ENCODE data around the gene AKT1.

AKT1 gene

DNA sequence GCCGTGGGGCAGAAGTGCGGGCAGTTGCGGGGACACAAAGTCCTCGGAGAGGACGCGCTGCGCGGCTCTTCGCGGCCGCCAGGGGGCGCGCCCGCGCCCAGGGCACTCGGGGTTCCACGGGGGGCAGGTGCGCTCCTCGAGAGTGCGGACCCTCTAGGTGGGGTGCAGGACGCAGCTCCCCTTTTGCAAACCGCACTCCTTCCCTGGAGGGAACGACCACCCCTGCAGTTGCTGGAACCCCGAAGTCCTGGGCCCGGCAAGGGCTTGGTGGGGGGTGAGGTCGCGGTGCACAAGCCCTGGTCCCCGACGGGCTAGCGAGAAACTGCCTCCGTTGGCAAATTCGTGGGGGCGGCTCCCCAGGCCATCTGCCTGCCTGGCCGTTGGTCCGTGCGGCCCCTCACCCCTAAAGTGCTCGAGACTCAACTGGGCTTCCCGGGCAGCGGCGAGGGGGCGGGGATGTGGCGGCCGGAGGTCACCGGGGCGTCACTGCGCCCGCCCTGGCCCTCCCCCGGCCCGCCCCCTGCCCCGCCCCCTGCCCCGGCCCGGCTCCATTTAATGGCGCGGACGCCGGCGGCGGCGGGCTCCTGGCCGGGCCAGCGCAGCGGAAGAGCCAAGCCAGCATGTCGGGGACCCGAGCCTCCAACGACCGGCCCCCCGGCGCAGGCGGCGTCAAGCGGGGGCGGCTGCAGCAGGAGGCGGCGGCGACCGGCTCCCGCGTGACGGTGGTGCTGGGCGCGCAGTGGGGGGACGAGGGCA lies 71.7 kb downstream of the AKT1 start, which contains the start of gene ADSS1:
Gene ADSS1, plus strand, starts transcription at position 579 of the 756 bp plus-strand sequence. Its CDS starts 42 bp downstream, at position 621.
- peak; percentile 69 for DNase-seq (ENCODE audit: low read depth, low spot score)

DNA sequence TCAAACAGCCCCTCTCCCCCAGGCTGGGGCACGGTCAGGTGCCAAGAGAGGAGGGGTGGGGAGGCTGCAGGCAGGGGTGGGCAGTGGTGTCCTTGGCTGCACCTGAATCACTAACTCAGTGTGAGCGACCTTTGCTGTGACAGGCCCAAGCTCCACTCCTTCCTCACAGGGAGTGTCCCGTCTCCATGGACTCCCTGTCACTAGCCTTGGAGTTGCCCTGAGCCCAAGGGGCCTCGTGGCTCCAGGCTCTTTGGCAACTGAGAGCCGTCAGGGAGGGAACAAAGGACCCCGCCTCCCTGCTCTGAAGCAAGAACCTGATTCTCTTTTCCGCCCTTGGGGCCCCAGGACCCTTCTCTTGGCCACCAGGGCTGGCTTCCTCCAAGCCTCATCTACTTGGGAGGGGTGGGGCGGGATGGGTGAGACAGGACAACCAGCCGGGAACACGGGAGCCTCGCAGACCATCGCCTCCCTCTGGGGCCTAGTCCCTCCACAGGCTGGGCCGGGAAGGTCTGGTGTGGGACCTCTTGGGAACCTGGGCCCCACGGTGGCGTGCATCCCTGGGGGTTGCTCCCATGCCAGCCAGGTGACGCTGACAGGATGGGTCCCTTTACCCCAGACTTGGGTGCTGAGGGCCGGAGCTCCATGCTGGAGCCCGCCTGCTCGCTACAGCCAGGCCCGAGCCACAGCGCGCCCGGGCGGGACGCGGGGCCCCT lies 72.5 kb downstream of the AKT1 start:
- DNase-seq (ENCODE audit: low read depth, low spot score) = peak; percentile 54

DNA sequence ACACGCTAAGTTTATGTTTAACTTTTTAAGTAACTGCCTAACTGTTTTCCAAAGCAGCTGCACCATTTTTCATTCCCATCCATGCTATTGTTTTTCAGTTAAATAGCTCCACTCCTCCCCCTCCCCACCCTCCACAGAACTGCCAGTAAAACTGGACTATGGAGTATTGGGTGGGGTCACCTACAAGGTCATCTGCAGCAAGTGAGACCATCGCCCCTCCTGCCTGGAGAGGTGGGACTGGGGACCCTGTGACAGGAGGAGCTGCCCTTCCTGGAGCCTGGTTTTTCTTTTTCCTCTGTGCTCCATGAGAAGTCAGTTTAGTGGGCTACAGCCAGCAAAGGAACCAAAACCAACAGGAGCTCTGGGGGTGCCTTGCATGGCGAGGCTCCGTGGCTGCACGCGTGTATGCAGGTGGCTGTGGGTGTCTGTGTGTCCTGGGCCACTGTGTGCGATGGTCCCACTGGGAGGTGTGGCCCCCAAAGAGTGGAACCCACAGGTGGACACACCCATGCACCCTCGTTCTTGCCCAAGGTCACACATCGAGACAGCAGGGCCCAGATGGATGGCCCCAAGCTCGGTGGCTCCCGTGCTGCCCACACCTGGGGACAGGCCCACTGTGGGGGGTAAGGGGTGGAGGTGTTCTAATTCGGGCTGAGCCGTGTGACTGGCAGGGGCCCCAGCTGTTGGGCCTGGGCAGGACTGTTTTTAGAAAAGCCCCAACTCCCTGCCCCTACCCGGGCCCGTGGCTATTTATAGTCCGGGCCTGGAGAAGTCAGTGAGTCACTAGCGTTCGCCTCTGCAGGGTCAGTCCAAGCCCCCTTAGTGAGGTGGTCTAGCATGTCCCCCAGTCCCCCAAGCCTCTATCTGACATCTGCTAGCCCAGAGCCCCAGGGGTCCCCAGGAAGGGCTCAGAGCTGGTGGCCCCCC lies 73.8 kb downstream of the AKT1 start:
- DNase-seq (ENCODE audit: low read depth, low spot score) = no peak
